Measurements from ENCODE around the gene ZNF74. TPM values are rescaled to one million over a fixed set of nuclear protein-coding genes. Genes with fewer than 3 reads are reported as not detected.

The ZNF74 gene
- total and polyA plus RNA-seq, 10 of the 15 experiments (the other 5 are each of a cell fraction or from before 2014, with no cell fraction given), result 0.37 to 9.3 (median 5.1) TPM

DNA sequence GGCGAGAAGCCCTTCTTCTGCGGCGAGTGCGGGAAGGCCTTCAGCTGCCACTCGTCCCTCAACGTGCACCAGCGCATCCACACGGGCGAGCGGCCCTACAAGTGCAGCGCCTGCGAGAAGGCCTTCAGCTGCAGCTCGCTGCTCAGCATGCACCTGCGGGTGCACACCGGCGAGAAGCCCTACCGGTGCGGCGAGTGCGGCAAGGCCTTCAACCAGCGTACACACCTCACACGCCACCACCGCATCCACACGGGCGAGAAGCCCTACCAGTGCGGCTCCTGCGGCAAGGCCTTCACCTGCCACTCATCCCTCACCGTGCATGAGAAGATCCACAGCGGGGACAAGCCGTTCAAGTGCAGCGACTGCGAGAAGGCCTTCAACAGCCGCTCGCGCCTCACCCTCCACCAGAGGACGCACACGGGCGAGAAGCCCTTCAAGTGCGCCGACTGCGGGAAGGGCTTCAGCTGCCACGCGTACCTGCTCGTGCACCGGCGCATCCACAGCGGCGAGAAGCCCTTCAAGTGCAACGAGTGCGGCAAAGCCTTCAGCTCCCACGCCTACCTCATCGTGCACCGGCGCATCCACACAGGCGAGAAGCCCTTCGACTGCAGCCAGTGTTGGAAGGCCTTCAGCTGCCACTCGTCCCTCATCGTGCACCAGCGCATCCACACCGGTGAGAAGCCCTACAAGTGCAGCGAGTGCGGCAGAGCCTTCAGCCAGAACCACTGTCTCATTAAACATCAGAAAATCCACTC lies 12.2 kb downstream of the ZNF74 start:
- no peak for FAIRE-seq
- in situ Hi-C loops (cut with MboI), result no loop called here

More for the DNA sequence above, 12.2 kb downstream of the ZNF74 start:
- DNase-seq (ENCODE audit: low read depth, low spot score) (no peak), ATAC-seq (no peak)
- ChIA-PET POLR2A (no interaction called here), SMC1A (ENCODE audit: uncharacterized antibody, unreplicated experiment) (no interaction called here), RAD21 (ENCODE audit: unreplicated experiment) (no interaction called here), CTCF (no interaction called here)
- Histone ChIP-seq H3K9ac (ENCODE audit: control insufficient read depth, insufficient read depth, low read length) (no peak overlapping the region), H3K4me2 (ENCODE audit: control insufficient read depth, insufficient read depth) (no peak overlapping the region), H3K79me2 (ENCODE audit: control insufficient read depth, insufficient read depth, low read length) (no peaks in the 10 kb centered on the region), H3K4me1 (ENCODE audit: control insufficient read depth, insufficient read depth, low read length) (no peaks in the 10 kb centered on the region), H3K4me3 (no peak overlapping the region), H2AFZ (ENCODE audit: control insufficient read depth, low read depth, low read length) (no peak overlapping the region), H3K27ac (ENCODE audit: control insufficient read depth, insufficient read depth) (no peak overlapping the region), H4K20me1 (ENCODE audit: control insufficient read depth, insufficient read depth) (no peaks in the 10 kb centered on the region), H3K36me3 (ENCODE audit: control insufficient read depth in 2 of 2, insufficient read depth in 2 of 2, low read length in 1 of 2) (peaks cover 0 to 6% of the 10 kb centered on the region in 2 experiments; a peak in 3 of 4 replicates), H3K9me3 (replicated peaks; ENCODE audit: control insufficient read depth, insufficient read depth, low read length) (no peaks in the 10 kb centered on the region), H3K27me3 (replicated peaks in 1 of 2; ENCODE audit: control insufficient read depth in 2 of 2, insufficient read depth in 2 of 2, low read length in 1 of 2) (no peaks in the 10 kb centered on the region; a peak in 1 of 4 replicates)
- TF ChIP-seq CHD2 (IDR thresholded peaks at IDR 0.05; ENCODE audit: borderline replicate concordance, low read depth, low read length) (no peak), BCL11A (IDR thresholded peaks at IDR 0.05; ENCODE audit: low read depth, low read length) (no peak), YY1 (IDR thresholded peaks at IDR 0.05; ENCODE audit: low read depth, low read length) (no peak), NFXL1 (IDR thresholded peaks at IDR 0.05; ENCODE audit: borderline replicate concordance) (no peak), POLR2A (IDR thresholded peaks at IDR 0.05; ENCODE audit: low read depth, low read length) (no peak), YBX1 (IDR thresholded peaks at IDR 0.05) (no peak)
- TF ChIP-seq, protein P1, sequence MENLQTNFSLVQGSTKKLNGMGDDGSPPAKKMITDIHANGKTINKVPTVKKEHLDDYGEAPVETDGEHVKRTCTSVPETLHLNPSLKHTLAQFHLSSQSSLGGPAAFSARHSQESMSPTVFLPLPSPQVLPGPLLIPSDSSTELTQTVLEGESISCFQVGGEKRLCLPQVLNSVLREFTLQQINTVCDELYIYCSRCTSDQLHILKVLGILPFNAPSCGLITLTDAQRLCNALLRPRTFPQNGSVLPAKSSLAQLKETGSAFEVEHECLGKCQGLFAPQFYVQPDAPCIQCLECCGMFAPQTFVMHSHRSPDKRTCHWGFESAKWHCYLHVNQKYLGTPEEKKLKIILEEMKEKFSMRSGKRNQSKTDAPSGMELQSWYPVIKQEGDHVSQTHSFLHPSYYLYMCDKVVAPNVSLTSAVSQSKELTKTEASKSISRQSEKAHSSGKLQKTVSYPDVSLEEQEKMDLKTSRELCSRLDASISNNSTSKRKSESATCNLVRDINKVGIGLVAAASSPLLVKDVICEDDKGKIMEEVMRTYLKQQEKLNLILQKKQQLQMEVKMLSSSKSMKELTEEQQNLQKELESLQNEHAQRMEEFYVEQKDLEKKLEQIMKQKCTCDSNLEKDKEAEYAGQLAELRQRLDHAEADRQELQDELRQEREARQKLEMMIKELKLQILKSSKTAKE (IDR thresholded peaks at IDR 0.05; ENCODE audit: low read depth, poor library complexity, severe bottlenecking), result no peak
- TF ChIP-seq, protein P2, sequence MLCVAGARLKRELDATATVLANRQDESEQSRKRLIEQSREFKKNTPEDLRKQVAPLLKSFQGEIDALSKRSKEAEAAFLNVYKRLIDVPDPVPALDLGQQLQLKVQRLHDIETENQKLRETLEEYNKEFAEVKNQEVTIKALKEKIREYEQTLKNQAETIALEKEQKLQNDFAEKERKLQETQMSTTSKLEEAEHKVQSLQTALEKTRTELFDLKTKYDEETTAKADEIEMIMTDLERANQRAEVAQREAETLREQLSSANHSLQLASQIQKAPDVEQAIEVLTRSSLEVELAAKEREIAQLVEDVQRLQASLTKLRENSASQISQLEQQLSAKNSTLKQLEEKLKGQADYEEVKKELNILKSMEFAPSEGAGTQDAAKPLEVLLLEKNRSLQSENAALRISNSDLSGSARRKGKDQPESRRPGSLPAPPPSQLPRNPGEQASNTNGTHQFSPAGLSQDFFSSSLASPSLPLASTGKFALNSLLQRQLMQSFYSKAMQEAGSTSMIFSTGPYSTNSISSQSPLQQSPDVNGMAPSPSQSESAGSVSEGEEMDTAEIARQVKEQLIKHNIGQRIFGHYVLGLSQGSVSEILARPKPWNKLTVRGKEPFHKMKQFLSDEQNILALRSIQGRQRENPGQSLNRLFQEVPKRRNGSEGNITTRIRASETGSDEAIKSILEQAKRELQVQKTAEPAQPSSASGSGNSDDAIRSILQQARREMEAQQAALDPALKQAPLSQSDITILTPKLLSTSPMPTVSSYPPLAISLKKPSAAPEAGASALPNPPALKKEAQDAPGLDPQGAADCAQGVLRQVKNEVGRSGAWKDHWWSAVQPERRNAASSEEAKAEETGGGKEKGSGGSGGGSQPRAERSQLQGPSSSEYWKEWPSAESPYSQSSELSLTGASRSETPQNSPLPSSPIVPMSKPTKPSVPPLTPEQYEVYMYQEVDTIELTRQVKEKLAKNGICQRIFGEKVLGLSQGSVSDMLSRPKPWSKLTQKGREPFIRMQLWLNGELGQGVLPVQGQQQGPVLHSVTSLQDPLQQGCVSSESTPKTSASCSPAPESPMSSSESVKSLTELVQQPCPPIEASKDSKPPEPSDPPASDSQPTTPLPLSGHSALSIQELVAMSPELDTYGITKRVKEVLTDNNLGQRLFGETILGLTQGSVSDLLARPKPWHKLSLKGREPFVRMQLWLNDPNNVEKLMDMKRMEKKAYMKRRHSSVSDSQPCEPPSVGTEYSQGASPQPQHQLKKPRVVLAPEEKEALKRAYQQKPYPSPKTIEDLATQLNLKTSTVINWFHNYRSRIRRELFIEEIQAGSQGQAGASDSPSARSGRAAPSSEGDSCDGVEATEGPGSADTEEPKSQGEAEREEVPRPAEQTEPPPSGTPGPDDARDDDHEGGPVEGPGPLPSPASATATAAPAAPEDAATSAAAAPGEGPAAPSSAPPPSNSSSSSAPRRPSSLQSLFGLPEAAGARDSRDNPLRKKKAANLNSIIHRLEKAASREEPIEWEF (IDR thresholded peaks at IDR 0.05; ENCODE audit: insufficient replicate concordance, low read depth, low read length), result no peak
- TF ChIP-seq, protein P3, sequence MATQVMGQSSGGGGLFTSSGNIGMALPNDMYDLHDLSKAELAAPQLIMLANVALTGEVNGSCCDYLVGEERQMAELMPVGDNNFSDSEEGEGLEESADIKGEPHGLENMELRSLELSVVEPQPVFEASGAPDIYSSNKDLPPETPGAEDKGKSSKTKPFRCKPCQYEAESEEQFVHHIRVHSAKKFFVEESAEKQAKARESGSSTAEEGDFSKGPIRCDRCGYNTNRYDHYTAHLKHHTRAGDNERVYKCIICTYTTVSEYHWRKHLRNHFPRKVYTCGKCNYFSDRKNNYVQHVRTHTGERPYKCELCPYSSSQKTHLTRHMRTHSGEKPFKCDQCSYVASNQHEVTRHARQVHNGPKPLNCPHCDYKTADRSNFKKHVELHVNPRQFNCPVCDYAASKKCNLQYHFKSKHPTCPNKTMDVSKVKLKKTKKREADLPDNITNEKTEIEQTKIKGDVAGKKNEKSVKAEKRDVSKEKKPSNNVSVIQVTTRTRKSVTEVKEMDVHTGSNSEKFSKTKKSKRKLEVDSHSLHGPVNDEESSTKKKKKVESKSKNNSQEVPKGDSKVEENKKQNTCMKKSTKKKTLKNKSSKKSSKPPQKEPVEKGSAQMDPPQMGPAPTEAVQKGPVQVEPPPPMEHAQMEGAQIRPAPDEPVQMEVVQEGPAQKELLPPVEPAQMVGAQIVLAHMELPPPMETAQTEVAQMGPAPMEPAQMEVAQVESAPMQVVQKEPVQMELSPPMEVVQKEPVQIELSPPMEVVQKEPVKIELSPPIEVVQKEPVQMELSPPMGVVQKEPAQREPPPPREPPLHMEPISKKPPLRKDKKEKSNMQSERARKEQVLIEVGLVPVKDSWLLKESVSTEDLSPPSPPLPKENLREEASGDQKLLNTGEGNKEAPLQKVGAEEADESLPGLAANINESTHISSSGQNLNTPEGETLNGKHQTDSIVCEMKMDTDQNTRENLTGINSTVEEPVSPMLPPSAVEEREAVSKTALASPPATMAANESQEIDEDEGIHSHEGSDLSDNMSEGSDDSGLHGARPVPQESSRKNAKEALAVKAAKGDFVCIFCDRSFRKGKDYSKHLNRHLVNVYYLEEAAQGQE (IDR thresholded peaks at IDR 0.05; ENCODE audit: low read depth, low read length), result no peak
- TF ChIP-seq, protein P4, sequence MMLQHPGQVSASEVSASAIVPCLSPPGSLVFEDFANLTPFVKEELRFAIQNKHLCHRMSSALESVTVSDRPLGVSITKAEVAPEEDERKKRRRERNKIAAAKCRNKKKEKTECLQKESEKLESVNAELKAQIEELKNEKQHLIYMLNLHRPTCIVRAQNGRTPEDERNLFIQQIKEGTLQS (IDR thresholded peaks at IDR 0.05; ENCODE audit: borderline replicate concordance, extremely low read depth, low read depth, low read length), result no peak
- no TSS peak for BruUV-seq (replicated peaks)
- intact Hi-C loops (cut with micrococcal nuclease; ENCODE audit: unreplicated experiment), result no loop called here
- WGBS (ENCODE audit: insufficient coverage, insufficient replicate concordance, low lambda C conversion rate, missing lambda C conversion rate), result 93% methylated on average over 62 of the region's 62 CpGs
